ENCODE data around the gene NYAP1. TPM values are rescaled to one million over a fixed set of nuclear protein-coding genes. Genes with fewer than 3 reads are reported as not detected.

Gene NYAP1
- total RNA-seq, 2 experiments from 2014 or later: 0.10 to 0.98 TPM

GRCh38 chr7:100435401-100436304 is 48.1 kb upstream of the NYAP1 start:
- TF ChIP-seq CTCF (conservative IDR thresholded peaks at IDR 0.05; ENCODE audit: low read length): no peak
- no peak for TF ChIP-seq EZH2phosphoT487 (IDR thresholded peaks at IDR 0.05; ENCODE audit: borderline replicate concordance, low read depth, low read length)
- H3K9me3 ChIP-seq (ENCODE audit: low read length): no peaks in the 10 kb centered on the region
- H3K79me2 ChIP-seq (ENCODE audit: insufficient read depth, low read depth, low read length): peaks cover 39% of the 10 kb centered on the region
- peaks cover 65% of the 10 kb centered on the region for H3K36me3 ChIP-seq (ENCODE audit: insufficient read depth, low read length)
- peak overlapping the region; percentile 84 for H3K27ac ChIP-seq (ENCODE audit: low read depth, low read length, poor library complexity, severe bottlenecking)
- H3K4me3 ChIP-seq (ENCODE audit: low read depth, low read length, poor library complexity, severe bottlenecking): peak overlapping the region; percentile 90
- no peaks in the 10 kb centered on the region for H3K9me2 ChIP-seq (ENCODE audit: insufficient read depth, low read length)
- H3K4me2 ChIP-seq (ENCODE audit: low read length): peak overlapping the region; percentile 85
- DNase-seq (ENCODE audit: low spot score): peak; percentile 78
- BruUV-seq (replicated peaks): TSS peak; percentile 73
- CTCF ChIA-PET (ENCODE audit: unreplicated experiment): interaction anchor here (1.0 kb wide), 1 partner anchor 12 kb away, joined by 5 read pairs; no protein-coding TSS in a partner anchor
- peaks cover 51% of the 10 kb centered on the region for H3K4me1 ChIP-seq (ENCODE audit: insufficient read depth, low read length, poor library complexity, severe bottlenecking)
- H2AFZ ChIP-seq (ENCODE audit: low read length): no peak overlapping the region
- H4K20me1 ChIP-seq (ENCODE audit: insufficient read depth, low read length): peaks cover 7% of the 10 kb centered on the region; the same call in 1 of the 2 replicates
- POLR2A ChIA-PET: interaction anchor here (0.9 to 1.2 kb wide), 3 partner anchors 9 to 18 kb away, joined by 3 to 6 read pairs (median 6); no protein-coding TSS in a partner anchor
- intact Hi-C loops (cut with micrococcal nuclease; ENCODE audit: unreplicated experiment): loop anchor here (2.0 kb wide), 1 partner anchor 239 kb away; no protein-coding TSS in a partner anchor

GRCh38 chr7:100437150-100438100 is 46.3 kb upstream of the NYAP1 start:
- CTCF ChIA-PET (ENCODE audit: unreplicated experiment): interaction anchor here (0.6 to 0.7 kb wide), 2 partner anchors 40 to 149 kb away, joined by 3 read pairs; no protein-coding TSS in a partner anchor
- DNase-seq (ENCODE audit: low spot score): no peak

More at GRCh38 chr7:100437150-100438100, 46.3 kb upstream of the NYAP1 start:
- Histone ChIP-seq H3K9me3 (ENCODE audit: low read length) (no peaks in the 10 kb centered on the region), H3K27ac (ENCODE audit: low read depth, low read length, poor library complexity, severe bottlenecking) (peak overlapping the region; percentile 84), H3K79me2 (ENCODE audit: insufficient read depth, low read depth, low read length) (peaks cover 21% of the 10 kb centered on the region; the same call in 1 of the 2 replicates), H3K4me3 (ENCODE audit: low read depth, low read length, poor library complexity, severe bottlenecking) (peak overlapping the region; percentile 90), H3K36me3 (ENCODE audit: insufficient read depth, low read length) (peaks cover 47% of the 10 kb centered on the region), H3K4me2 (ENCODE audit: low read length) (peak overlapping the region; percentile 56), H3K9me2 (ENCODE audit: insufficient read depth, low read length) (no peaks in the 10 kb centered on the region), H3K4me1 (ENCODE audit: insufficient read depth, low read length, poor library complexity, severe bottlenecking) (peaks cover 34% of the 10 kb centered on the region), H2AFZ (ENCODE audit: low read length) (no peak overlapping the region; the same call in 1 of the 2 replicates), H4K20me1 (ENCODE audit: insufficient read depth, low read length) (no peaks in the 10 kb centered on the region)
- POLR2A ChIA-PET: interaction anchor here (0.6 to 1.5 kb wide), 8 partner anchors 8 to 1998 kb away, joined by 3 to 7 read pairs (median 6); partner anchors contain the start of gene ZCWPW1
- intact Hi-C loops (cut with micrococcal nuclease; ENCODE audit: unreplicated experiment): loop anchor here (2.0 kb wide), 1 partner anchor 237 kb away; no protein-coding TSS in a partner anchor
- BruUV-seq (replicated peaks): no TSS peak
- no peak for TF ChIP-seq EZH2phosphoT487 (IDR thresholded peaks at IDR 0.05; ENCODE audit: borderline replicate concordance, low read depth, low read length)
- no peak for TF ChIP-seq CTCF (conservative IDR thresholded peaks at IDR 0.05; ENCODE audit: low read length)
